ENCODE measurements around the gene LIPA. TPM values are rescaled to one million over a fixed set of nuclear protein-coding genes. Genes with fewer than 3 reads are reported as not detected.

LIPA gene
- total and polyA plus RNA-seq, 4 donors, result 35.3 to 176 (median 75.9) TPM

- Histone ChIP-seq H3K27ac (ENCODE audit: low read depth in 1 of 2, low read length in 2 of 2) (no peak overlapping the region), H3K4me1 (ENCODE audit: control insufficient read depth in 4 of 4, insufficient read depth in 4 of 4, low read length in 3 of 4) (peaks cover 0 to 5% (median 2%) of the 10 kb centered on the region in 4 donors), H3K27me3 (ENCODE audit: control insufficient read depth in 4 of 4, insufficient read depth in 4 of 4, low read length in 3 of 4) (no peaks in the 10 kb centered on the region), H3K4me3 (ENCODE audit: low read depth in 1 of 3, low read length in 3 of 3) (no peak overlapping the region), H3K9me3 (ENCODE audit: control insufficient read depth in 4 of 4, low read length in 3 of 4) (no peaks in the 10 kb centered on the region), H3K36me3 (ENCODE audit: control insufficient read depth in 4 of 4, insufficient read depth in 3 of 4, low read depth in 1 of 4, low read length in 3 of 4) (no peaks in the 10 kb centered on the region), H3K9ac (ENCODE audit: low read depth in 1 of 2, low read length in 2 of 2) (no peak overlapping the region)
- DNase-seq (ENCODE audit: low spot score), result no peak
- WGBS, result 94% methylated on average over 1 of the region's 1 CpG
- no peak for TF ChIP-seq RAD21 (IDR thresholded peaks at IDR 0.05)
- no peak for TF ChIP-seq MAX (IDR thresholded peaks at IDR 0.05)
- TF ChIP-seq, protein P1, sequence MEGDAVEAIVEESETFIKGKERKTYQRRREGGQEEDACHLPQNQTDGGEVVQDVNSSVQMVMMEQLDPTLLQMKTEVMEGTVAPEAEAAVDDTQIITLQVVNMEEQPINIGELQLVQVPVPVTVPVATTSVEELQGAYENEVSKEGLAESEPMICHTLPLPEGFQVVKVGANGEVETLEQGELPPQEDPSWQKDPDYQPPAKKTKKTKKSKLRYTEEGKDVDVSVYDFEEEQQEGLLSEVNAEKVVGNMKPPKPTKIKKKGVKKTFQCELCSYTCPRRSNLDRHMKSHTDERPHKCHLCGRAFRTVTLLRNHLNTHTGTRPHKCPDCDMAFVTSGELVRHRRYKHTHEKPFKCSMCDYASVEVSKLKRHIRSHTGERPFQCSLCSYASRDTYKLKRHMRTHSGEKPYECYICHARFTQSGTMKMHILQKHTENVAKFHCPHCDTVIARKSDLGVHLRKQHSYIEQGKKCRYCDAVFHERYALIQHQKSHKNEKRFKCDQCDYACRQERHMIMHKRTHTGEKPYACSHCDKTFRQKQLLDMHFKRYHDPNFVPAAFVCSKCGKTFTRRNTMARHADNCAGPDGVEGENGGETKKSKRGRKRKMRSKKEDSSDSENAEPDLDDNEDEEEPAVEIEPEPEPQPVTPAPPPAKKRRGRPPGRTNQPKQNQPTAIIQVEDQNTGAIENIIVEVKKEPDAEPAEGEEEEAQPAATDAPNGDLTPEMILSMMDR (IDR thresholded peaks at IDR 0.05; ENCODE audit: low read depth, low read length, missing input control), result no peak
- TF ChIP-seq FOXA2 (IDR thresholded peaks at IDR 0.05), result no peak
- TF ChIP-seq NR2F2 (IDR thresholded peaks at IDR 0.05), result no peak
- no peak for TF ChIP-seq GABPA (IDR thresholded peaks at IDR 0.05 in 1 of 2, conservative IDR thresholded peaks at IDR 0.05 in 1 of 2)
- TF ChIP-seq RXRA (IDR thresholded peaks at IDR 0.05), result no peak
Measured at GRCh38 chr10:89263091-89263490, 11.5 kb upstream of the LIPA start.

- TF ChIP-seq RXRA (IDR thresholded peaks at IDR 0.05), result no peak
- no peak for TF ChIP-seq HNF4G (IDR thresholded peaks at IDR 0.05)
- TF ChIP-seq, protein P2, sequence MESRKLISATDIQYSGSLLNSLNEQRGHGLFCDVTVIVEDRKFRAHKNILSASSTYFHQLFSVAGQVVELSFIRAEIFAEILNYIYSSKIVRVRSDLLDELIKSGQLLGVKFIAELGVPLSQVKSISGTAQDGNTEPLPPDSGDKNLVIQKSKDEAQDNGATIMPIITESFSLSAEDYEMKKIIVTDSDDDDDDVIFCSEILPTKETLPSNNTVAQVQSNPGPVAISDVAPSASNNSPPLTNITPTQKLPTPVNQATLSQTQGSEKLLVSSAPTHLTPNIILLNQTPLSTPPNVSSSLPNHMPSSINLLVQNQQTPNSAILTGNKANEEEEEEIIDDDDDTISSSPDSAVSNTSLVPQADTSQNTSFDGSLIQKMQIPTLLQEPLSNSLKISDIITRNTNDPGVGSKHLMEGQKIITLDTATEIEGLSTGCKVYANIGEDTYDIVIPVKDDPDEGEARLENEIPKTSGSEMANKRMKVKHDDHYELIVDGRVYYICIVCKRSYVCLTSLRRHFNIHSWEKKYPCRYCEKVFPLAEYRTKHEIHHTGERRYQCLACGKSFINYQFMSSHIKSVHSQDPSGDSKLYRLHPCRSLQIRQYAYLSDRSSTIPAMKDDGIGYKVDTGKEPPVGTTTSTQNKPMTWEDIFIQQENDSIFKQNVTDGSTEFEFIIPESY (IDR thresholded peaks at IDR 0.05), result no peak
- no peak for TF ChIP-seq ATF3 (IDR thresholded peaks at IDR 0.05)
- TF ChIP-seq JUND (IDR thresholded peaks at IDR 0.05), result no peak
- no peak for TF ChIP-seq GABPA (IDR thresholded peaks at IDR 0.05 in 1 of 2, conservative IDR thresholded peaks at IDR 0.05 in 1 of 2)
- no peak for DNase-seq (ENCODE audit: low spot score)
- H3K27ac ChIP-seq (ENCODE audit: low read depth in 1 of 2, low read length in 2 of 2), result no peak overlapping the region
- no peaks in the 10 kb centered on the region for H3K9me3 ChIP-seq (ENCODE audit: control insufficient read depth in 4 of 4, low read length in 3 of 4)
- no peak overlapping the region for H3K4me3 ChIP-seq (ENCODE audit: low read depth in 1 of 3, low read length in 3 of 3)
- WGBS, result 94% methylated on average over 5 of the region's 5 CpGs
- no peaks in the 10 kb centered on the region for H3K27me3 ChIP-seq (ENCODE audit: control insufficient read depth in 4 of 4, insufficient read depth in 4 of 4, low read length in 3 of 4)
- H3K4me1 ChIP-seq (ENCODE audit: control insufficient read depth in 4 of 4, insufficient read depth in 4 of 4, low read length in 3 of 4), result peaks cover 0 to 5% (median 2%) of the 10 kb centered on the region in 4 donors
- H3K9ac ChIP-seq (ENCODE audit: low read depth in 1 of 2, low read length in 2 of 2), result no peak overlapping the region
- H3K36me3 ChIP-seq (ENCODE audit: control insufficient read depth in 4 of 4, insufficient read depth in 3 of 4, low read depth in 1 of 4, low read length in 3 of 4), result no peaks in the 10 kb centered on the region
Measured at GRCh38 chr10:89262086-89263051, 10.8 kb upstream of the LIPA start.

DNA sequence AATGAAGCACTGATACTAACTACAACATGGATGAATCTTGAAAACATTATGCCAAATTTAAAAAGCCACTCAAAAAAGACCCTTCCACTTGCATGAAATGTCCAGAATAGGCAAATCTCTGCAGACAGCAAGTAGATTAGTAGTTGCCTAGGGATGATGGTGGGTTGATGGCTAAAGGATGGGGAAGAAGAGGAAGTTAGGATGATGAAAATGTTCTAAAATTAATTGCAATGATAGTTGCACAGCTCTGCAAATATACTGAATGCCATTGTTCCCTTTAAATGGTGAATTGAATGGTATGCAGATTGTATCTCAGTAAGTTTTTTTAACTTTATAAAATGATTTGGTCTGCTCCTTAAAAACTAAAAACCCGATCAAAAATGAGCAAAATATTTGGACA lies 7.3 kb upstream of the LIPA start:
- Histone ChIP-seq H3K27ac (ENCODE audit: low read depth in 1 of 2, low read length in 2 of 2) (no peak overlapping the region), H3K27me3 (ENCODE audit: control insufficient read depth in 4 of 4, insufficient read depth in 4 of 4, low read length in 3 of 4) (no peaks in the 10 kb centered on the region), H3K9me3 (ENCODE audit: control insufficient read depth in 4 of 4, low read length in 3 of 4) (no peaks in the 10 kb centered on the region), H3K4me3 (ENCODE audit: low read depth in 1 of 3, low read length in 3 of 3) (no peak overlapping the region), H3K4me1 (ENCODE audit: control insufficient read depth in 4 of 4, insufficient read depth in 4 of 4, low read length in 3 of 4) (peaks cover 0 to 5% (median 2%) of the 10 kb centered on the region in 4 donors), H3K36me3 (ENCODE audit: control insufficient read depth in 4 of 4, insufficient read depth in 3 of 4, low read depth in 1 of 4, low read length in 3 of 4) (no peaks in the 10 kb centered on the region), H3K9ac (ENCODE audit: low read depth in 1 of 2, low read length in 2 of 2) (no peak overlapping the region)
- no peak for DNase-seq (ENCODE audit: low spot score)
- 91% methylated on average over 1 of the region's 1 CpG for WGBS
- no peak for TF ChIP-seq HNF4G (IDR thresholded peaks at IDR 0.05)
